ENCODE measurements around the gene LDLRAD4.

DNA sequence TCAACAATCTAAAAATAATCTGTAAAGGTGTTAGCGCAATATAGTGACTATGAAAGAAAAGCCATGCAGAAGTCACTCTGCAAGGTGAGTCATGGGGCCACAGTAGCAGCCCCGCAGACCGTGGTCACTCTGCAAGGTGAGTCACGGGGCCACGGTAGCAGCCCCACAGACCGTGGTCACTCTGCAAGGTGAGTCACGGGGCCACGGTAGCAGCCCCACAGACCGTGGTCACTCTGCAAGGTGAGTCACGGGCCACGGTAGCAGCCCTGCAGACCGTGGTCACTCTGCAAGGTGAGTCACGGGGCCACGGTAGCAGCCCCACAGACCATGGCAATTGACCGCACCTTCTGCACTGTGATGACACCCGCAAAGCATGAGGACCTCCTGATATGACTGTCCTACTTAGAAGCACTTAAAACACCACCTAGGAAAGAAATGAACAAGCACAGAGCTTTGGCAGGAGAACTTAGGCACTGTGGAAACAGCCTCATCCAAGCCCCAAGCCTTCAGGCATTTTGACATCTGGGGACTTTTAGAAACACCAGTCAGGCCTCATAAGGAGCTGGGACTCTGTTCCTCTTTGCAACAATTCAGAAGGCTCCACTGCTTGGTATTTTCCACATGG is 70.1 kb downstream of the LDLRAD4 start:
- no peak for TF ChIP-seq POLR2A (IDR thresholded peaks at IDR 0.05)
- TF ChIP-seq, protein P1, sequence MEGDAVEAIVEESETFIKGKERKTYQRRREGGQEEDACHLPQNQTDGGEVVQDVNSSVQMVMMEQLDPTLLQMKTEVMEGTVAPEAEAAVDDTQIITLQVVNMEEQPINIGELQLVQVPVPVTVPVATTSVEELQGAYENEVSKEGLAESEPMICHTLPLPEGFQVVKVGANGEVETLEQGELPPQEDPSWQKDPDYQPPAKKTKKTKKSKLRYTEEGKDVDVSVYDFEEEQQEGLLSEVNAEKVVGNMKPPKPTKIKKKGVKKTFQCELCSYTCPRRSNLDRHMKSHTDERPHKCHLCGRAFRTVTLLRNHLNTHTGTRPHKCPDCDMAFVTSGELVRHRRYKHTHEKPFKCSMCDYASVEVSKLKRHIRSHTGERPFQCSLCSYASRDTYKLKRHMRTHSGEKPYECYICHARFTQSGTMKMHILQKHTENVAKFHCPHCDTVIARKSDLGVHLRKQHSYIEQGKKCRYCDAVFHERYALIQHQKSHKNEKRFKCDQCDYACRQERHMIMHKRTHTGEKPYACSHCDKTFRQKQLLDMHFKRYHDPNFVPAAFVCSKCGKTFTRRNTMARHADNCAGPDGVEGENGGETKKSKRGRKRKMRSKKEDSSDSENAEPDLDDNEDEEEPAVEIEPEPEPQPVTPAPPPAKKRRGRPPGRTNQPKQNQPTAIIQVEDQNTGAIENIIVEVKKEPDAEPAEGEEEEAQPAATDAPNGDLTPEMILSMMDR (IDR thresholded peaks at IDR 0.05) = no peak

All from lower leg skin (tissue), 3 donors.